GM12875 (cell line): ENCODE measurements around the gene RASA3.

Experiments used
- H3K4me3 ChIP-seq: one replicate; pipeline ENCODE4 v1.5.1; 2011; ENCODE audit warnings: low read depth, low read length, control low read depth
- TF ChIP-seq, protein P1 (sequence below): IDR thresholded peaks from 2 replicates; pipeline ENCODE4 v1.5.1; 2011; ENCODE audit warnings: low read depth, mild to moderate bottlenecking, control low read depth, inconsistent platforms, low read length, moderate library complexity, borderline replicate concordance; ENCODE audit not compliant: insufficient read depth

Gene RASA3

GRCh38 chr13:114054830-114055439 is 77.5 kb downstream of the RASA3 start:
- TF ChIP-seq, protein P1, sequence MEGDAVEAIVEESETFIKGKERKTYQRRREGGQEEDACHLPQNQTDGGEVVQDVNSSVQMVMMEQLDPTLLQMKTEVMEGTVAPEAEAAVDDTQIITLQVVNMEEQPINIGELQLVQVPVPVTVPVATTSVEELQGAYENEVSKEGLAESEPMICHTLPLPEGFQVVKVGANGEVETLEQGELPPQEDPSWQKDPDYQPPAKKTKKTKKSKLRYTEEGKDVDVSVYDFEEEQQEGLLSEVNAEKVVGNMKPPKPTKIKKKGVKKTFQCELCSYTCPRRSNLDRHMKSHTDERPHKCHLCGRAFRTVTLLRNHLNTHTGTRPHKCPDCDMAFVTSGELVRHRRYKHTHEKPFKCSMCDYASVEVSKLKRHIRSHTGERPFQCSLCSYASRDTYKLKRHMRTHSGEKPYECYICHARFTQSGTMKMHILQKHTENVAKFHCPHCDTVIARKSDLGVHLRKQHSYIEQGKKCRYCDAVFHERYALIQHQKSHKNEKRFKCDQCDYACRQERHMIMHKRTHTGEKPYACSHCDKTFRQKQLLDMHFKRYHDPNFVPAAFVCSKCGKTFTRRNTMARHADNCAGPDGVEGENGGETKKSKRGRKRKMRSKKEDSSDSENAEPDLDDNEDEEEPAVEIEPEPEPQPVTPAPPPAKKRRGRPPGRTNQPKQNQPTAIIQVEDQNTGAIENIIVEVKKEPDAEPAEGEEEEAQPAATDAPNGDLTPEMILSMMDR, result no peak

DNA sequence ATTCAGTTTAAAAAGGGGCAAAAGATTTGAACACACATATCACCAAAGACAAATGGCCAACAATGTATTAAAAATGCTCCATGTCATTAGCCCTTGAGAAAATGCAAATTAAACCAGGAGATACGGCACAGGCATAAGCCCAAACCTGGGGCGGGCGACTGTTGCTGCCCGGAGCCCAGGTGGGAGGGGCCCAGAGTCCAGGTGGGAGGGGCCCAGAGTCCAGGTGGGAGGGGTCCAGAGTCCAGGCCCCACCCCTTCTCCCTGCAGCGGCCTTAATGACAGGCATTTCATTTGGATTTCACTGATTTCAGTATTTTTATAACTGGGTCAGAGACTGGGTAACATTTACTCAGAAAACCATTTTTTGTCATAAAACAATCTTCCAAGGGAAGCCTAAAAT is 78.2 kb downstream of the RASA3 start:
- TF ChIP-seq, protein P1, result no peak
- no peak overlapping the region for H3K4me3 ChIP-seq

More at GRCh38 chr13:114054830-114055439, 77.5 kb downstream of the RASA3 start:
- H3K4me3 ChIP-seq, result no peak overlapping the region

GRCh38 chr13:114053026-114053425 is 79.4 kb downstream of the RASA3 start:
- TF ChIP-seq, protein P1, result no peak
- no peak overlapping the region for H3K4me3 ChIP-seq

DNA sequence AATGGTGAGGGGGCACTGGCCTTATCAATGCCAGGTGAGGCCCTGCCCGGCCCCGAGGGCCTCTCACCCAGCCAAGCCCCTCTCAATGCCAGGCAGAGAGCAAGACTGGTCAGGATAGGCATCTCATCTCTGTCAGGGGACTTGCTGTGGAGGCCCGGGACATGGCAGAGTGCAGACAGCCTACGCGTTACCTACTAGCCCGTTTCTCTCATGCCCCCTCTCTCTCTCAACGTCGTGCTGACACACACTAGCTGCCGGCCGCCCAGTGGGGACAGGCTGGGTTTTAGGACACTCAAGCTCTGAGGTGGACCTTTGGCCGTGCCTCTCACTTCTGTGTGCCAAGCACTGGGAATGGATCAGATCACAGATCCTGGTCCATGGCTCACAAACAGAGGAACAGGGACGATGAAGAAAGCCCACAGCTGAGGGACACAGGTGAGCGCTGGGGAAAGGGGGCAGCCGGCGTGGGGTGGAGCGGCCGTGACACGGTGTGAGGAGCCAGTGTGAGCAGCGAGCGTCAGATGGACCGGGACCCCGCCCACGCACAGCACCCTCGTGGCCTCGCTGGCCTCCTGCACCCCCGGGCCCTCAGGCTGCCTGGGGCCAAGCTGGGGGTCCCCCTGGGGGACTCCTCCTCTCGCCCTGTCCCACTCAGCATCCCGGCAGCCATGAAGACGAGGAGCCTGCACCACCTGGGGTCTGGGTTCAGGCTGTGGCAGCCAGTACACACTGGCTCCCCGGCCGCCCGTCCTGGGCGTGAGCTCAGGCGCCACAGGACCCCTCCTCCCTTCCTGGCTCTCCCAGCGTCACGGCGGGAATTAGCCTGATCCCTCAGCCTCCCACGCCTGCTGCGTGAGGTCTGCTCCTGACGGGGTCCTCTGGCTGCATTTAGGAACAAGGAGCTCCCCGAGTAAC is 81.6 kb downstream of the RASA3 start:
- TF ChIP-seq, protein P1, result no peak
- H3K4me3 ChIP-seq, result no peak overlapping the region

DNA sequence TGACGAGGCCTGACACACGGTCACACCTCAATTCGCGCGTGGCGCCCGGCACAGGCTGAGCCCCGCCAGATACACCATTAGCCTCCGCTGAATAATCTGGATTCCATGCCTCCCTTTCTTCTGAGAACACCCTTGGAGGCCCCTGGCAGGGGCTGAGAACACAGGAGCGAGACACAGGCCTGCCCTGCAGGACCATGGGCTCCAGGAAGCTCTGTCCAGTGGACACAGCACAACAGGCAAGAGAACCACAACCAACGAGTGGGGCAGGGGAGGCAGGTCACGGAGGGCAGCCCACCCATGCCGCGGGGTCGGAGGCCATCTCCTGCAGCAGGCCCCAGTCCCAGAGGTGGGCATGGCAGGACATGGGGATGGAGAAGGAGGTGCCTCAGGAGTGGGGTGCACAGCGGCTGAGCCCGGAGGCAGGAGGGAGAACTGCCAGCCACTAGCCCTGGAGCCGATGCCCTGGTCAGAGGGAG is 82.8 kb downstream of the RASA3 start:
- TF ChIP-seq, protein P1, result no peak
- no peak overlapping the region for H3K4me3 ChIP-seq

DNA sequence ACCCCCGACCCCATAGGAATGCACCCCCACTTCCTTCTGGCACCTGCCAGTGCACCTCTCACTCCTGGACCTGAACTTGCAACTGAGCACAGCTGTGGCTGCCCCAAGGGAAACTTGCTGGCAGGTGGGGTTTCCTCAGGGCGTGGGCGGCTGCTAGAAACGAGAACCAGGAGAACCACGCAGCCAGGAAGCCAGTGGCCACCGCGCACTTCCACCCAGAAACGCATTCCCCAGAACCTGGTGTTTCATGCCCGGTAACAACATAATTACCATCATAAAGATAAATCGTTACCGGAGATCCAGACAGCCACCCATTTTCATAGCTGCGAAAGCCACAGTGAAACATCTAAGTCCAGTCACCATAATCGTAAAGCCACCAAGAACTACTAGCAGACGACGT is 83.4 kb downstream of the RASA3 start:
- H3K4me3 ChIP-seq, result no peak overlapping the region
- TF ChIP-seq, protein P1, result no peak
